GM23338 (cell line): Measurements from ENCODE around the gene TMEM114.

ENCODE experiments used
- CREB1 ChIP-seq: fragments of 250-450 bp; sonication (Bioruptor Pico); IDR thresholded peaks from 2 replicates; pipeline ENCODE4 v1.5.0; 2020; ENCODE audit warnings: low read depth, mild to moderate bottlenecking, moderate library complexity
- POLR2AphosphoS5 ChIP-seq: IDR thresholded peaks from 2 replicates; pipeline ENCODE4 v1.6.1; 2016; ENCODE audit warnings: antibody characterized with exemption, low read depth
- TF ChIP-seq, protein P1 (sequence below), 2 experiments: fragments of 200-600 bp in 1 of 2; sonication (generic) in 1 of 2; conservative IDR thresholded peaks; 2 replicates each; pipeline versions ENCODE4 v1.5.1 to v1.6.1; 2016 to 2017; ENCODE audit warnings: antibody characterized with exemption in 2 of 2, low read depth in 2 of 2, mild to moderate bottlenecking in 2 of 2, moderate library complexity in 1 of 2

DNA sequence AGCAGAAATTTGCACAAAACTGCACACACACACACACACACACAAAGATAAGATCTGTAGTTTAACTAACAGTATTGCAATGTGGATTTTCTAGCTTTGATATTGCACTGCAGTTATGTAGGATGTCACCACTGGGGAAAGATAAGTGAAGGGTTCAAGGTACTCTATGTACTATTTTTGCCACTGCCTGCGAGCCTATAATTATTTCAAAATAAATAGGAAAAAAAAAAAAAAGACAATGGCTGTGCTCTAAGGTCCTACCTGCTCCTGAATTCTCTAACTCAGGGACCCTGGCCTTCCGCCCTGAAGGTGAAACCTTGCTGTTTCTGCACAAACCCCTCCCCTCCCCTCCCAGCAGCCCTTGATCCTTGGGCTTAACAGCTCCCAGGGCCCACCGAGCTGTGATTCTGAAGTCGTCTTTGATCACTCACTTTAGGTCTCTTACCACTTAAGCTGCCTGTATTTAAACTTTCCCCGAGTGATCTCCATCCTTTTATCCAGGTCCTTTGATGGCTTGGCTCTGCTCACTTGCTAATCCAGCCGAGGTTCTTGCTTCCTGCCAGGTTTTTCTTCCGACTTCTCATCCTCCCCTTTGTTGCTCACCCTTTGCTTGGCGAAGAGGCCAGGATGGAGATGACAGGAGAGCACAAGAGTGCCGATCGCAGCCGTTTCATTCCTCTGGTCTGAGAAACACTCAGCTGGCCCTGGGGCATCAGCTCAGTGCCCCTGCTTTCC lies 37.7 kb downstream of the TMEM114 start:
- TF ChIP-seq POLR2AphosphoS5 (no peak), CREB1 (no peak)
- TF ChIP-seq, protein P1, sequence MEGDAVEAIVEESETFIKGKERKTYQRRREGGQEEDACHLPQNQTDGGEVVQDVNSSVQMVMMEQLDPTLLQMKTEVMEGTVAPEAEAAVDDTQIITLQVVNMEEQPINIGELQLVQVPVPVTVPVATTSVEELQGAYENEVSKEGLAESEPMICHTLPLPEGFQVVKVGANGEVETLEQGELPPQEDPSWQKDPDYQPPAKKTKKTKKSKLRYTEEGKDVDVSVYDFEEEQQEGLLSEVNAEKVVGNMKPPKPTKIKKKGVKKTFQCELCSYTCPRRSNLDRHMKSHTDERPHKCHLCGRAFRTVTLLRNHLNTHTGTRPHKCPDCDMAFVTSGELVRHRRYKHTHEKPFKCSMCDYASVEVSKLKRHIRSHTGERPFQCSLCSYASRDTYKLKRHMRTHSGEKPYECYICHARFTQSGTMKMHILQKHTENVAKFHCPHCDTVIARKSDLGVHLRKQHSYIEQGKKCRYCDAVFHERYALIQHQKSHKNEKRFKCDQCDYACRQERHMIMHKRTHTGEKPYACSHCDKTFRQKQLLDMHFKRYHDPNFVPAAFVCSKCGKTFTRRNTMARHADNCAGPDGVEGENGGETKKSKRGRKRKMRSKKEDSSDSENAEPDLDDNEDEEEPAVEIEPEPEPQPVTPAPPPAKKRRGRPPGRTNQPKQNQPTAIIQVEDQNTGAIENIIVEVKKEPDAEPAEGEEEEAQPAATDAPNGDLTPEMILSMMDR (conservative IDR thresholded peaks at IDR 0.05; ENCODE audit: low read depth in 2 of 2), result no peak
